ENCODE data around the gene OPA1.

Gene OPA1

GRCh38 chr3:193734737-193735366 lies 141.8 kb downstream of the OPA1 start:
- no peak for FAIRE-seq
- no peak for DNase-seq (ENCODE audit: low spot score)

GRCh38 chr3:193735850-193736249 lies 142.8 kb downstream of the OPA1 start:
- FAIRE-seq, result no peak
- DNase-seq (ENCODE audit: low spot score), result no peak

GRCh38 chr3:193736616-193737015 lies 143.6 kb downstream of the OPA1 start:
- FAIRE-seq, result no peak
- no peak for DNase-seq (ENCODE audit: low spot score)

GRCh38 chr3:193737191-193737751 lies 144.3 kb downstream of the OPA1 start:
- DNase-seq (ENCODE audit: low spot score) (no peak), FAIRE-seq (no peak)

- DNase-seq (ENCODE audit: low spot score), result no peak
- FAIRE-seq, result no peak
These were observed 149.6 kb downstream of the OPA1 start for GRCh38 chr3:193742628-193743027.

GRCh38 chr3:193743702-193744047 lies 150.7 kb downstream of the OPA1 start:
- no peak for FAIRE-seq
- DNase-seq (ENCODE audit: low spot score), result no peak

DNA sequence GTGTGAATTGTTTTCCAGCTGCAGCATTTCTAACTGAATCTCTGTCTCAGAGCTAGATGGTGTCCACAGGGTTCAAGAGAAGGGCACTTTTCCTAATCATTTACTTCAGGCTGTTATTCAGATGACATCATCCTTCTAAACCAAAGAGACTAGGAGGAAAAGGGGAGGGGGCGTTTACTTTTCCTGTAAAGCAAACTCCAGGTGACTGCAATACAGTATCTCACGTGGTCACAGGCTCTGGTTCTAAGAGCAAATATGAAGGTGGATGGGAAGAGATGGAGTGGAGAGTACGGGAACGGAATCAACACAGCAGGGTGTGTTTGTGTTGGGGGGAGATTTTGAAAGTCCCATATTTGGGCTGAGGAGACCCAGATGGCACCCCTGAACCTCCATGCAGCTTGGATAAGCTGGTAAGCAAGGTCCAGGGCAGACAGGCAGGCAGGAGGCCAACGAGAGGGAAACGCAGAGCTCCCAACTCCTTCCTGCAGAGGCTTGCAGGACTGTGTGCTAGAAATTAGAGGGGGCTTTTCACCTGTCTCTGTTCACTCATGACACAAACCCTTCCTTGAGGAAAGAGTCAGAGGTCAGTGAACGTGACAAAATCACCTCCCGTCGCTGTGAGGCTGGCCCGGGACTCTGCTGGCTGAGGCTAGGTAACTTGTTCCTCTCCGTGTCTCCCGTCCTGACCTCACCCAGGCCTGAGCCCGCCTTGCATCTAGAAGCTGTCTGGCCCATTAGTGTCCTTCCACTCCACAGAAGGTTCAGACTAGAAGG lies 151.2 kb downstream of the OPA1 start:
- DNase-seq (ENCODE audit: low spot score), result peak; percentile 77
- FAIRE-seq, result peak; percentile 81

DNA sequence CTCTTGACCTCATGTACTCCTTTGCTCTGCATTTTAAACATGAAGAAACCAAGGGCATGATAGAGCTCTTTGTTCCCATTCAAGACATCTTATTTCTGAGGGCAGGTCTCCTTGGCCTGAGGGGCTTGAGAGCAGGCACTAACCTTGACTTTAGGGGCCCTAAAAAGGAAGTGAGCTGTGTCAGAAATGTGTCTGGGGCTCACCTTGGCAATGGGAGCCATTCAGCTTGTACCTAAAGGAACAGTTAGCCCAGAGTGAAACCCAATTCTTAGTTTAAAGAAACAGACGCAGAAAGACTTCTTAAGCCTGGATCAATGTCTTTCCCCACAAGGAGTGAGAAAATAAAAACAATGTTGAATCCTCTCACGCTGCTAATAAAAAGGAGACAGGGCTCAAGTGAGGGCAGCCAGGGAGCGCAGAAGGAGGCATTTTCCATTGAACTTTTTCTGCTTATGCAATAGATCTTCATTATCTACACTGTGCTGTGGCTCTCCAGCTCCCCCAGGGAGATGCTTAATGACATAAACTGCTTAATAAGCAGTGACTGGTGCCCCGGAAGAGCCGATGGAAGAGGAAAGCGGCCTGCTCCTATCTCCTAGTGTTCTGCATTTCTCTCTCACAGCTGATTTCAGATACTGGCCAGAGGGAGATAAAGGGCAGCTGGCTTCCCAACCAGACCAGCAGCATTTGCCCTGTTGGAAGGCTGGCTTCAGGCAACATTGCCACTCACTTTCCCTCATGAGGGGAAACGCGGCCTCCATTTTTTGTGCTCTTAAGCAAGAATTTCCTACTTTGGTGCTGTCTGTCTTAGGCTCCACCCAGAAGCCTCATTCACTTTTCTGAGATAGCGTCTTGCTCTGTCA lies 152.0 kb downstream of the OPA1 start:
- DNase-seq (ENCODE audit: low spot score) (no peak), FAIRE-seq (no peak)

DNA sequence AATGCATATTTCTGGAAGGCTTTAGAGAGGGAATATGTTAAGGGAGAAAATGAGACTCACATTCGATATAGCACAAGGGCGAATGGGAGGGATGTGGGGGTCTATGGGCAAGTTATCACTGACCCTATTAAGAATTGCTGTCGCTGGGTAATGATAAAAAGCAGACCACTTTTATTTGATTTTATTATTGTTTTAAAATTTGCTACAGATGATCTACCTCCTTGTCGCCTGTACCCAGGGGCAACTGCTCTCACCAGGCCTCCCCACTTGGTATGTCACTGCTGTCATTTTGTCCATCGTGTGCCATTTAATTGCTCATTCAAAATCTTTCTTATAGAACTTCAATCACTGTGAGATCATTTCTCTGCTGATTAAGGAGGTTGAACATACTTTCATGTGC lies 153.8 kb downstream of the OPA1 start:
- DNase-seq (ENCODE audit: low spot score), result no peak

More for the DNA sequence above, 153.8 kb downstream of the OPA1 start:
- FAIRE-seq, result no peak
